NOMO-1 (cell line): ENCODE data around the gene LOX.

Experiments
- DNase-seq, 2 experiments: peaks; one replicate each; lab custom pipeline; 2025; ENCODE audit not compliant: unreplicated experiment in 2 of 2; lab: John Stamatoyannopoulos, UW

The LOX gene, protein sequence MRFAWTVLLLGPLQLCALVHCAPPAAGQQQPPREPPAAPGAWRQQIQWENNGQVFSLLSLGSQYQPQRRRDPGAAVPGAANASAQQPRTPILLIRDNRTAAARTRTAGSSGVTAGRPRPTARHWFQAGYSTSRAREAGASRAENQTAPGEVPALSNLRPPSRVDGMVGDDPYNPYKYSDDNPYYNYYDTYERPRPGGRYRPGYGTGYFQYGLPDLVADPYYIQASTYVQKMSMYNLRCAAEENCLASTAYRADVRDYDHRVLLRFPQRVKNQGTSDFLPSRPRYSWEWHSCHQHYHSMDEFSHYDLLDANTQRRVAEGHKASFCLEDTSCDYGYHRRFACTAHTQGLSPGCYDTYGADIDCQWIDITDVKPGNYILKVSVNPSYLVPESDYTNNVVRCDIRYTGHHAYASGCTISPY

DNA sequence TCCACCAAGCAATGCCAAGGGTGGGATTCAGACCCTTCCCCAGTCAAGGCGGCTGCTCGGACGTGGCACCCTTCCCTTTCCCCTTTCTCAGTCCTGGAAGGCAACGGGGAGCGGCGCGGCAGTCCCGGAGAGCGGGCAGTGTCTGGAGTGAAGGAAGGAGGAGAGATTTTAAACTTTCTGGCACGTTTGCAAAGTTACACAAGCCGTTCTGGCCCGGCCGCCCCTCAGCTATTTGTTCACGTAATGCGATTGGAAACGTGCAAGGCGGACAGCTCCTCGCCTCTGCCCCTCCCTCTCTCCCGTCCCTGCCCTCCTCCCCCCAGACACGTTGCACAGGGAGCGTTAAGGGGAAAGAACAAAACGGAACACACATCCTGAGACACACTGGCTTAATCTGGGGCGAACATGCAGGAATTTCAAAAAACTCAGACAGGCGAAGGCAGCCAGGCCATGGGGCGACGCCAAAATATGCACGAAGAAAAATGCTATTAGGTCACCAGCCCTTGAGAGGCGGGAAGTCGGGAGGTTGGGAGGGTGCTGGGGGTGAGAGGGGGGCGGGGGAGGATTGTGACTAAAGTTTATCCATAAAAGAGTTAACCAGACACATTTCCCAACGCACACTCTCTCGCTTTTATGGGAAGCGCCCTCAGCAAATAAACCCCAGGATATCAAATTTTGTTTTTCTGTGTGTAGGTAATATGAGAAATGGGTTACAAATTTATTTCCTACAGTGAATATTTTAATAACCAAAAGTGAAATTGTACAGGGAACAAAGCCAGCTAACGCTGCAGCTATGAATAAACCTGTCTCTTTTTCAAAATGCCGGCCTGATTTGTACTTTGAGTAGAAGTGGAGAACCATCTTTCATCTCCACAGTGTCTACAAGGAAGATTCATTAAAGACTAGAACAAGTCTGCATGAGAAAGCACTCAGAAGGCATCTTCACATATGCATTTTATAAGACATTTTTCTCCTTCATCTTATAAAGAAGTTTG, at the start of gene LOX:
LOX (minus strand) TSS at position 144 of the 995 bp plus-strand sequence. CDS start 274 bp downstream, outside the sequence.
- DNase-seq = peak in 1 of 2 experiments; percentile 13

- DNase-seq = no peak
Observed at GRCh38 chr5:122126756-122127321, 48.8 kb upstream of the LOX start.

- no peak for DNase-seq
Observed at GRCh38 chr5:122126177-122126755, 48.2 kb upstream of the LOX start.

DNA sequence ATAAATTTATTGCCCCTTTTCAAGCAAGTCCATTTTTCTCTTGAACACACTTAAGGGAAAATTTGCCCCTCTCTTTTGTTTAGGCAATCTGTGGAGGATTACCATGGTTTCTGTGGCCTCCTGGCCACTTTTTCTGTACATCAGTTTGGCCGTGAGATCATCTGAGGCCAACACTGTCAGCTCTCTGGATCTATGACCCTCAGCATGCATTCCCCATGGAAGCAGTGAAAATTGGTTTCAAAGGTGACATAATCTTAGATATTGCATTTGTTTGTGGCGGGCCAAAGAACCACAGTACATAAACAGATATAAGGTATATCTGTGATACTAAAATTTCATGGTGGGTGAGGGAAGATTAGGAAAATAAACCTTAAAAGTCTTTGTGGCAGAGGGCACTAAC, 46.7 kb upstream of the LOX start:
- DNase-seq = no peak

DNA sequence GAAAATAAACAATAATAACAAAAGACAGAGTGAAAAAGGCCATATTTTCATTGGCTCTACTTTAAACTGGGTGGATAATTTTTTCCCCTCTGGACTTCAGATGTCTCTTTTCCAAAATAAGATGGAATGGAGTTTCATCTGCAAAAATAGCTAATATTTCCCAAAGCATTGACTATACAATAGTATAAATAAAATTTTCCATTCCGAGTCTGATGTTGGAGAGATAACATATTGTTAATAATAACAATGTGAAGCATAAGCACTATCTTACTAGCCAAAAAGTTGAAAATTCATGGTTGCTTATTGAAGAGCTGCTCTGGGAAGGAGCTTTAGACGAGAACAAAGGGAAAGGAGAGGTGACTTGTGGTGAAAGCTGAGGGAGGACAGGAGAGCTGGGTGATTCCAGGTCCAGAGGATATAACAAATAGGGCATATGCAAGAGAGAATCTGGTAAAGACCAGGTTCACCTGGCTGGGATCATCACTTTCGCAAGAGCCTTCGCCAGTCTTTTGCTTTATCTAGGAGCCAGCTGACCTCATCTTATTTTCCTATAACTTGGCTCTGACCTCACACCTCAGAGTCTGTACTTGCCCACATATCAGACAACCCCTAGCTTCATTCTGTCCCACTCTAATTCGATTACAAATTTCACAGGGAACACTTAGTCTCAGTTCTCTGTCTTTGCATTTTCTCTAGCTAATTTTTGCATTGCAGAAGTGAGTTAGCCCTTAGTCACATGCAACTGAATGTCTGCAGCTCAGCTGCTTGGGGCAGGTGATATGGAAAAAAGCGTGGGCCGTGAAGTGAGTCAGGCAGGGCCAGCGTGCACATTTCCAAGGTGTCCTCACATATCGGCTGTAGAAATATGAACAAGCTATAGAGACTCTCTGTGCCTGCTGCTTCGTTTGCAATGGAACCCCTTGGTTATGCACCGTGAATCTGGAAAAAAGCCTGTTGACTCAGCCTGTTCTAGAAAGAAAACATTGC, 43.7 kb upstream of the LOX start:
- DNase-seq = no peak

DNA sequence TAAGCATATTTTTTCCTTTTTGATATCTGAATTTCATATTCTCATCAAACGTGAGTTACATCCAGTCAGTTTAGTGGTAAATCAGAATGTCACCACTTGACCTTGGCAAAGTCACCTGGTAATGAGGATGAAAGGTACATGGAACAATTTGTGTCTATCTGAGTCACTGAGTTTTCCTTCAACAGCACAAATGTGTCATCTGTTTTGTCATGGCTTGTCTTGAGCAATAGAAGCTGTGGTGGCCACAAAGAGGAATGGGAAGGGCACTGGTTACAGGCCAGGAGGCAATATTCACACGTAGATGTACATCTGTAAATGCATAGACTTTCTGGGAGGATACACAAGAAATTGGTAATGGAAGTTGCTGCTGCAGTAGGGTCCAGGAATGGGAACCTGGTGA, 42.9 kb upstream of the LOX start:
- peak in 1 of 2 experiments; percentile 2 for DNase-seq

DNA sequence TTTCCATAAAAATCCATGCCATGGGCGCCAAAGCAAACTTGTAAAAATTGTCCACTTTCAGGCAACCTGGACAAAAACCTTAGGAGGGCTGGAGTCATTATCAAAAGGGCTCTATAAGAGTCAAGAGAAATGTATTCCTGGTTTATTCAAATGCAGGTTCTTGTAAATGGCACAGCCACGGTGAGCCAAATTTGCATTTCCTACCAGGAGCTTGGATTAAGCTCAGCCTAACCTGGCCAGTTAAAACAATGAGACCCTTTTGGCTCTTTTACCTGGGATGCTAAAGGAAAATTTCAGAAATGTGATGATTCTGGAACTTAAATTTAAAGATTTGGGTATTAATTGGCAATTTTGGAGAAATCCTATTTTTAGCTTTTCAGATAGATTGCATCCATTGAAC, 42.4 kb upstream of the LOX start:
- no peak for DNase-seq

- DNase-seq = no peak
Observed at GRCh38 chr5:122119205-122119604, 41.1 kb upstream of the LOX start.

- no peak for DNase-seq
Observed at GRCh38 chr5:122118356-122118948, 40.4 kb upstream of the LOX start.

GRCh38 chr5:122114501-122114900, 36.4 kb upstream of the LOX start:
- no peak for DNase-seq

- DNase-seq = no peak
Observed at GRCh38 chr5:122112733-122113558, 34.9 kb upstream of the LOX start.

DNA sequence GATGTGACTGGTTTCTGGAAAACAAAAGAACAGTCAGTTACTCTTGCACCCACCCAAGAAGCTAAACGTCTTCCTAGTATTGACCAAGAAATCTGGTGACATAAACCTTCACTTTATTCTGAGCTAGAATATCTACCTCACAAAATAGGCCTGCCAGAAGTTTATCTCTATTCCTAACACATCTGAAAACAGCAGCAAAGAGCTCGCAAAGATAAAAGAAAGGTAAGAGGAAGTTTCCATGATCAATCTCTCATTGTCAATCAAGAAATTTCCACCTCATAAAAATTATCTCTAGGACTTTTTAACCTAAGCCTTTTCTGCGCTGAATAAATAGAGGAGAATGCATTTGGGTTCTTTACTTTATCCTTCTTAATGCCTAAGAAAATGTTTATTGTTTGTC, 34.0 kb upstream of the LOX start:
- DNase-seq = no peak

- no peak for DNase-seq
Observed at GRCh38 chr5:122111460-122111859, 33.4 kb upstream of the LOX start.

GRCh38 chr5:122110987-122111386, 32.9 kb upstream of the LOX start:
- DNase-seq = no peak

- DNase-seq = no peak
Observed at GRCh38 chr5:122107016-122107415, 29.0 kb upstream of the LOX start.

DNA sequence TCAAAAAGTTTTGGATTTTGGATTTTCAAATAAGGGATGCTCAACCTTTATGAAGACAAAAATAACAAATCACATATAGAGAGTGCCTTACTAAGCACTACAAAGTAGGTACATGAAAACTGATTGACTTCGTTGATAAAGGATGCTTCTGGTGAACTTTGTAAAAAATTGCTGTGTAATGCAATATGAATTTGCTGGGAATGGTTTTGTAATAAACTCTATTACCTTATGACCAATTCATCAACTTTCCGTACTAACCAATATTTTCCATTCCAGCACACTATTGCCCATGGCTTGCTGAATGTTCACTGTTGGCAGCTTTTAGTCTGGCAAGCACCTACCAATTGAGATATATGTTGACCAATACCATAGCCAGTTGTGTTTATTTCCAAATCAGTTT, 27.9 kb upstream of the LOX start:
- DNase-seq = no peak

GRCh38 chr5:122102825-122103224, 24.8 kb upstream of the LOX start:
- no peak for DNase-seq

DNA sequence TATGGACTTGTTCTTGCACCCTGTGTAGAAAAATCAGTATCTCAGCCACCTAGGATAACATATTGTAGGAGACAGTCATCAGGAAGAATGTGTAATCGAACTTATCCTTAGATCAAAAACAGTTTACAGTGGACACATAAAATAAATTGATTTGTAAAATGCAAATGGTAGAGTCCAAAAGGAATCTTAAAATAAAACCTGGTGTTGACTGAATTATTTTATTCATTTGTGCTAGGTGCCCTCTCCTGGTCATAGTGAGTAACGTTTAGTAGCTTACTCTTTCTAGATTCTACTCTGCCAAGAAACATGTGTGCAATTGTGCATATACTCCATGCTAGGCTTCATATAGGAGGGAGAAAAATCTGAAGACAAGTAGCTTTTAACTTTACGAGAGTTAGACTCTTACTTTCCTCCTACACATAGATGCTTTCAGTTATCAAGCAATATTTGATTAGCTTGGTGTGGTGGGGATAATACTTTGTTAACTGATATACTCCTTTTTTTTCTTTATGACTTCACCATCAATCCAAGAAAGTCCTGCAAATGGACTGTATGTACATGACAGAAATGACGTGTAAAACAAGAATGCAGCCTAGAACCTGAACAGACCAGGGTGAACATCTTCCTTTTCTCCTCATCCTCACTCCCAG, 23.7 kb upstream of the LOX start:
- DNase-seq = peak in 1 of 2 experiments; percentile 25
